Naive thymus-derived CD4-positive, alpha-beta T cell (primary cell): ENCODE data around the gene HDAC10. TPM values are rescaled to one million over a fixed set of nuclear protein-coding genes. Genes with fewer than 3 reads are reported as not detected.
"Not testable (repeated sequence)": the region's sequence is repeated elsewhere in the genome, so short reads cannot be mapped to it uniquely, and the experiment has no call there.

ENCODE experiments used
- ATAC-seq: fragments of 150-1000 bp; cut with Tn5 transposase; 2 replicates; pipeline ENCODE4 v1.10.0; 2021; ENCODE audit warnings: mild to moderate bottlenecking, moderate library complexity
- CTCF ChIA-PET: fragments of 350-600 bp; sonication (Branson Sonifier 250); formaldehyde crosslinking; loops from one replicate; lab custom pipeline; 2021; ENCODE audit warnings: antibody characterized with exemption; lab: Charles Lee
- POLR2A ChIA-PET: fragments of 350-600 bp; sonication (Branson Sonifier 250); formaldehyde crosslinking; loops from one replicate; lab custom pipeline; 2021; ENCODE audit warnings: antibody characterized with exemption, inconsistent platforms; lab: Charles Lee
- DNase-seq, 9 donors: peaks; one replicate each; pipeline versions ENCODE4 v3.0.0 to v3.0.0-alpha.2; 2020 to 2022; ENCODE audit warnings: mixed read lengths in 1 of 9
- H3K27ac ChIP-seq: one replicate; pipeline ENCODE4 v1.7.0; 2013; ENCODE audit warnings: mild to moderate bottlenecking, low read depth, low read length, moderate library complexity
- H3K27me3 ChIP-seq, 2 donors: one replicate each; pipeline ENCODE4 v1.7.0; 2013; ENCODE audit warnings: low read length in 2 of 2, mild to moderate bottlenecking in 2 of 2, moderate library complexity in 2 of 2; ENCODE audit not compliant: control insufficient read depth in 2 of 2, insufficient read depth in 2 of 2
- H3K36me3 ChIP-seq, 3 experiments: 1 replicate in 2 of 3; 2 replicates in 1 of 3; pipeline ENCODE4 v1.7.0; 2013; ENCODE audit warnings: low read length in 3 of 3, mild to moderate bottlenecking in 3 of 3, moderate library complexity in 1 of 3; ENCODE audit not compliant: insufficient read depth in 3 of 3, control insufficient read depth in 2 of 3
- H3K4me1 ChIP-seq, 2 donors: one replicate each; pipeline ENCODE4 v1.7.0; 2013; ENCODE audit warnings: low read length in 2 of 2, mild to moderate bottlenecking in 2 of 2, moderate library complexity in 1 of 2; ENCODE audit not compliant: control insufficient read depth in 2 of 2, insufficient read depth in 2 of 2
- H3K4me3 ChIP-seq: 2 replicates; pipeline ENCODE4 v1.7.0; 2013; ENCODE audit warnings: mild to moderate bottlenecking, low read length
- H3K9me3 ChIP-seq, 3 experiments: 1 replicate in 2 of 3; 2 replicates in 1 of 3; pipeline ENCODE4 v1.7.0; 2013; ENCODE audit warnings: low read length in 3 of 3; ENCODE audit not compliant: control insufficient read depth in 2 of 3
- H3K27ac Mint-ChIP-seq, 9 donors: one replicate each; pipeline ENCODE4 v1.8.0; 2020 to 2022; ENCODE audit warnings: mixed read lengths in 9 of 9, mild to moderate bottlenecking in 8 of 9, moderate library complexity in 5 of 9, inconsistent platforms in 2 of 9
- H3K27me3 Mint-ChIP-seq, 5 donors: one replicate each; pipeline ENCODE4 v1.8.0; 2021 to 2022; ENCODE audit warnings: mixed read lengths in 5 of 5, mild to moderate bottlenecking in 1 of 5
- H3K36me3 Mint-ChIP-seq, 5 donors: one replicate each; pipeline ENCODE4 v1.8.0; 2020 to 2022; ENCODE audit warnings: mixed read lengths in 5 of 5, mild to moderate bottlenecking in 3 of 5, inconsistent platforms in 1 of 5
- H3K4me1 Mint-ChIP-seq, 7 donors: one replicate each; pipeline ENCODE4 v1.8.0; 2020 to 2022; ENCODE audit warnings: mixed read lengths in 7 of 7, mild to moderate bottlenecking in 3 of 7, inconsistent platforms in 1 of 7
- H3K4me3 Mint-ChIP-seq, 10 donors: one replicate each; pipeline ENCODE4 v1.8.0; 2020 to 2022; ENCODE audit warnings: mild to moderate bottlenecking in 10 of 10, mixed read lengths in 10 of 10, moderate library complexity in 6 of 10, inconsistent platforms in 2 of 10
- H3K9me3 Mint-ChIP-seq, 11 donors: one replicate each; pipeline ENCODE4 v1.8.0; 2020 to 2022; ENCODE audit warnings: mixed read lengths in 11 of 11, mild to moderate bottlenecking in 4 of 11, inconsistent platforms in 1 of 11, moderate library complexity in 1 of 11
- intact Hi-C, 2 donors: fragments of 100-400 bp; cut with micrococcal nuclease; formaldehyde crosslinking; loops; one replicate each; pipeline ENCODE4 v1.15.1; 2023
- polyA plus RNA-seq, 2 donors: library from polyadenylated mRNA; unstranded; fragments of 300-500 nt; fragmentation: Illumina TruSeq; gene quantifications; one replicate each; pipeline ENCODE4 v1.2.3, GENCODE V29; 2021
- total RNA-seq, 6 experiments: library from RNA in 5 of 6; stranded (reverse) in 5 of 6; gene quantifications; 1 replicate in 5 of 6; 2 replicates in 1 of 6; pipeline ENCODE4 v1.2.3 and lab custom pipeline; 2021 to 2026

Gene HDAC10
- total and polyA plus RNA-seq, 7 experiments from 2014 or later = 7.1 to 139 (median 98.7) TPM

GRCh38 chr22:50274771-50275170, 23.7 kb upstream of the HDAC10 start:
- no peak overlapping the region for H3K4me3 Mint-ChIP-seq
- Histone ChIP-seq H3K27ac (no peak overlapping the region), H3K4me1 (peaks cover 3 to 10% of the 10 kb centered on the region in 2 donors), H3K27me3 (no peaks in the 10 kb centered on the region), H3K9me3 (no peaks in the 10 kb centered on the region), H3K4me3 (no peak overlapping the region), H3K36me3 (no peaks in the 10 kb centered on the region)
- DNase-seq = no peak
- POLR2A ChIA-PET = no interaction called here
- ATAC-seq = no peak
- intact Hi-C loops = loop anchor here (1.0 to 10.0 kb wide), 7 partner anchors 33 to 310 kb away; partner anchors contain the start of genes DENND6B (in 2 of the 2), CHKB (in 1 of the 2), LMF2 (in 1 of the 2) and NCAPH2 (in 1 of the 2)
- no peaks in the 10 kb centered on the region for H3K36me3 Mint-ChIP-seq
- H3K27ac Mint-ChIP-seq = no peak overlapping the region
- H3K27me3 Mint-ChIP-seq = peaks cover 0 to 16% (median 0%) of the 10 kb centered on the region in 5 donors
- H3K9me3 Mint-ChIP-seq = no peaks in the 10 kb centered on the region
- H3K4me1 Mint-ChIP-seq = peaks cover 4 to 12% (median 6%) of the 10 kb centered on the region in 7 donors
- CTCF ChIA-PET = no interaction called here

- Histone ChIP-seq H3K36me3 (no peaks in the 10 kb centered on the region), H3K9me3 (no peaks in the 10 kb centered on the region), H3K27ac (no peak overlapping the region), H3K4me1 (peaks cover 3 to 15% of the 10 kb centered on the region in 2 donors), H3K27me3 (no peaks in the 10 kb centered on the region), H3K4me3 (no peak overlapping the region)
- no peak for ATAC-seq
- POLR2A ChIA-PET = no interaction called here
- Mint-ChIP-seq H3K4me1 (peaks cover 5 to 12% (median 6%) of the 10 kb centered on the region in 7 donors), H3K9me3 (no peaks in the 10 kb centered on the region), H3K4me3 (no peak overlapping the region), H3K36me3 (no peaks in the 10 kb centered on the region), H3K27me3 (peaks cover 0 to 16% (median 0%) of the 10 kb centered on the region in 5 donors), H3K27ac (no peak overlapping the region)
- CTCF ChIA-PET = no interaction called here
- intact Hi-C loops = loop anchor here (1.0 to 10.0 kb wide), 7 partner anchors 33 to 310 kb away; partner anchors contain the start of genes DENND6B (in 2 of the 2), CHKB (in 1 of the 2), LMF2 (in 1 of the 2) and NCAPH2 (in 1 of the 2)
- peak in 6 of 9 donors; percentile 20 to 49 (median 36) for DNase-seq
Measured at GRCh38 chr22:50274311-50274710, 23.2 kb upstream of the HDAC10 start.

- DNase-seq, ATAC-seq, CTCF ChIA-PET, H3K27me3 ChIP-seq, H3K4me3 ChIP-seq, H3K27ac ChIP-seq, H3K36me3 ChIP-seq, H3K36me3 Mint-ChIP-seq, H3K9me3 Mint-ChIP-seq, H3K9me3 ChIP-seq: not testable (repeated sequence)
- H3K4me1 ChIP-seq = peaks cover 3 to 18% of the 10 kb centered on the region in 2 donors
- peak overlapping the region in 1 of 10 donors; percentile 38 for H3K4me3 Mint-ChIP-seq
- H3K27ac Mint-ChIP-seq = peak overlapping the region in 1 of 9 donors; percentile 15
- peaks cover 5 to 12% (median 9%) of the 10 kb centered on the region in 7 donors for H3K4me1 Mint-ChIP-seq
- intact Hi-C loops = loop anchor here (1.0 to 10.0 kb wide), 7 partner anchors 34 to 311 kb away; partner anchors contain the start of genes DENND6B (in 2 of the 2), CHKB (in 1 of the 2), LMF2 (in 1 of the 2) and NCAPH2 (in 1 of the 2)
- POLR2A ChIA-PET = interaction anchor here (1.7 kb wide), 1 partner anchor 23 kb away, joined by 7 read pairs; the partner anchor contains the start of gene HDAC10
- H3K27me3 Mint-ChIP-seq = peaks cover 0 to 16% (median 0%) of the 10 kb centered on the region in 5 donors
Measured at GRCh38 chr22:50273781-50274180, 22.7 kb upstream of the HDAC10 start.

- intact Hi-C loops = loop anchor here (5.0 to 10.0 kb wide), 4 partner anchors 34 to 311 kb away; partner anchors contain the start of genes CHKB (in 1 of the 2), LMF2 (in 1 of the 2), NCAPH2 (in 1 of the 2) and PLXNB2 (in 1 of the 2)
- ATAC-seq, H3K27ac Mint-ChIP-seq: not testable (repeated sequence)
Measured at GRCh38 chr22:50273352-50273751, 22.3 kb upstream of the HDAC10 start.

GRCh38 chr22:50272044-50272802, 21.2 kb upstream of the HDAC10 start:
- Histone ChIP-seq H3K4me3 (no peak overlapping the region), H3K36me3 (no peaks in the 10 kb centered on the region), H3K4me1 (peaks cover 3 to 18% of the 10 kb centered on the region in 2 donors), H3K27me3 (no peaks in the 10 kb centered on the region), H3K9me3 (no peaks in the 10 kb centered on the region), H3K27ac (no peak overlapping the region)
- Mint-ChIP-seq H3K4me1 (peaks cover 5 to 21% (median 13%) of the 10 kb centered on the region in 7 donors), H3K36me3 (peaks cover 0 to 1% (median 0%) of the 10 kb centered on the region in 5 donors), H3K27me3 (peaks cover 0 to 16% (median 0%) of the 10 kb centered on the region in 5 donors), H3K4me3 (peak overlapping the region in 6 of 10 donors; percentile 20 to 58 (median 44)), H3K27ac (no peak overlapping the region), H3K9me3 (no peaks in the 10 kb centered on the region)
- no peak for ATAC-seq
- intact Hi-C loops = loop anchor here (5.0 to 10.0 kb wide), 4 partner anchors 35 to 313 kb away; partner anchors contain the start of genes CHKB (in 1 of the 2), LMF2 (in 1 of the 2), NCAPH2 (in 1 of the 2) and PLXNB2 (in 1 of the 2)
- ChIA-PET POLR2A (interaction anchor here (0.7 to 2.5 kb wide), 5 partner anchors 21 to 349 kb away, joined by 3 to 8 read pairs (median 3); partner anchors contain the start of genes HDAC10 and SCO2), CTCF (interaction anchor here (1.5 kb wide), 1 partner anchor 349 kb away, joined by 3 read pairs; no protein-coding TSS in a partner anchor)
- no peak for DNase-seq

More at GRCh38 chr22:50273352-50273751, 22.3 kb upstream of the HDAC10 start:
- H3K4me1 ChIP-seq = peaks cover 3 to 18% of the 10 kb centered on the region in 2 donors
- not testable (repeated sequence) for H3K36me3 Mint-ChIP-seq, H3K4me3 ChIP-seq, H3K9me3 Mint-ChIP-seq, H3K36me3 ChIP-seq, H3K27me3 ChIP-seq, H3K4me3 Mint-ChIP-seq, H3K9me3 ChIP-seq, DNase-seq, H3K27ac ChIP-seq
- peaks cover 5 to 16% (median 10%) of the 10 kb centered on the region in 7 donors for H3K4me1 Mint-ChIP-seq
- POLR2A ChIA-PET = interaction anchor here (0.6 to 2.5 kb wide), 3 partner anchors 22 to 348 kb away, joined by 3 to 8 read pairs (median 7); partner anchors contain the start of gene HDAC10
- CTCF ChIA-PET = interaction anchor here (0.6 kb wide), 1 partner anchor 33 kb away, joined by 3 read pairs; no protein-coding TSS in a partner anchor
- peaks cover 0 to 16% (median 0%) of the 10 kb centered on the region in 5 donors for H3K27me3 Mint-ChIP-seq

- POLR2A ChIA-PET = interaction anchor here (0.7 to 2.5 kb wide), 4 partner anchors 27 to 350 kb away, joined by 3 to 8 read pairs (median 3); partner anchors contain the start of gene SCO2
Measured at GRCh38 chr22:50271519-50271970, 20.5 kb upstream of the HDAC10 start.

More at GRCh38 chr22:50271519-50271970, 20.5 kb upstream of the HDAC10 start:
- H3K27ac Mint-ChIP-seq = no peak overlapping the region
- CTCF ChIA-PET = interaction anchor here (0.7 to 1.5 kb wide), 2 partner anchors 350 to 513 kb away, joined by 3 to 4 read pairs; no protein-coding TSS in a partner anchor
- no peaks in the 10 kb centered on the region for H3K9me3 ChIP-seq
- no peaks in the 10 kb centered on the region for H3K9me3 Mint-ChIP-seq
- peak; percentile 23 for ATAC-seq
- peak overlapping the region; percentile 68 for H3K4me3 ChIP-seq
- H3K4me1 Mint-ChIP-seq = peaks cover 5 to 21% (median 13%) of the 10 kb centered on the region in 7 donors
- H3K36me3 Mint-ChIP-seq = peaks cover 0 to 1% (median 0%) of the 10 kb centered on the region in 5 donors
- no peak overlapping the region for H3K27ac ChIP-seq
- no peaks in the 10 kb centered on the region for H3K27me3 ChIP-seq
- peaks cover 0 to 16% (median 0%) of the 10 kb centered on the region in 5 donors for H3K27me3 Mint-ChIP-seq
- H3K4me1 ChIP-seq = peaks cover 3 to 18% of the 10 kb centered on the region in 2 donors
- no peaks in the 10 kb centered on the region for H3K36me3 ChIP-seq
- intact Hi-C loops = loop anchor here (1.0 to 10.0 kb wide), 9 partner anchors 36 to 349 kb away; partner anchors contain the start of genes NCAPH2 (in 2 of the 2), CHKB (in 1 of the 2), DENND6B (in 1 of the 2) and LMF2 (in 1 of the 2)
- DNase-seq = peak in 2 of 9 donors; percentile 31 to 75
- H3K4me3 Mint-ChIP-seq = peak overlapping the region in 5 of 10 donors; percentile 70 to 82 (median 74)
